Lung (tissue), 12 donors: ENCODE results near the gene IGFN1. TPM values are rescaled to one million over a fixed set of nuclear protein-coding genes. Genes with fewer than 3 reads are reported as not detected.

ENCODE experiments used
- ATAC-seq: fragments of 200-7000 bp; cut with Tn5 transposase; one replicate; pipeline ENCODE4 v1.9.1; 2020; ENCODE audit warnings: moderate number of reproducible peaks; ENCODE audit not compliant: insufficient read depth, low FRiP score
- DNase-seq, 3 donors: peaks; one replicate each; pipeline ENCODE4 v3.0.0-alpha.2; 2013 to 2017
- H3K27ac ChIP-seq, 2 donors: one replicate each; pipeline ENCODE4 v1.5.1; 2013; ENCODE audit warnings: mild to moderate bottlenecking in 2 of 2, moderate library complexity in 2 of 2, control low read depth in 1 of 2, inconsistent platforms in 1 of 2, low read depth in 1 of 2, low read length in 1 of 2
- H3K27me3 ChIP-seq, 3 donors: one replicate each; pipeline ENCODE4 v1.5.1; 2013; ENCODE audit warnings: low read length in 2 of 3; ENCODE audit not compliant: control insufficient read depth in 3 of 3, insufficient read depth in 3 of 3
- H3K36me3 ChIP-seq, 4 donors: one replicate each; pipeline ENCODE4 v1.5.1; 2013; ENCODE audit warnings: low read length in 4 of 4, mild to moderate bottlenecking in 1 of 4, moderate library complexity in 1 of 4; ENCODE audit not compliant: control insufficient read depth in 4 of 4, insufficient read depth in 4 of 4
- H3K4me1 ChIP-seq, 5 donors: one replicate each; pipeline ENCODE4 v1.5.1; 2013; ENCODE audit warnings: low read length in 5 of 5, mild to moderate bottlenecking in 2 of 5, moderate library complexity in 1 of 5; ENCODE audit not compliant: control insufficient read depth in 5 of 5, insufficient read depth in 5 of 5
- H3K4me3 ChIP-seq: one replicate; pipeline ENCODE4 v1.5.1; 2013; ENCODE audit warnings: mild to moderate bottlenecking, control low read depth, moderate library complexity
- H3K9ac ChIP-seq, 2 donors: one replicate each; pipeline ENCODE4 v1.5.1; 2013; ENCODE audit warnings: low read length in 2 of 2, control low read depth in 1 of 2; ENCODE audit not compliant: insufficient read depth in 1 of 2
- H3K9me3 ChIP-seq, 4 donors: one replicate each; pipeline ENCODE4 v1.5.1; 2013; ENCODE audit warnings: low read length in 3 of 4, mild to moderate bottlenecking in 1 of 4, moderate library complexity in 1 of 4; ENCODE audit not compliant: control insufficient read depth in 4 of 4, insufficient read depth in 3 of 4
- WGBS, 2 donors: extraction: QIAGEN DNeasy Blood & Tissue Kit; methylation state at CpG; one replicate each; pipeline ENCODE4 v1.1.7; 2013; 5-methylcytosine and 5-hydroxymethylcytosine counted together
- polyA plus RNA-seq, 2 donors: library from polyadenylated mRNA; stranded (reverse); fragments of 200-250 nt; gene quantifications; one replicate each; pipeline ENCODE4 v1.2.1, GENCODE V29; 2013
- total RNA-seq, 2 donors: library from RNA; depleted of rRNA in 1 of 2; stranded (reverse); fragments of >200 nt in 1 of 2; gene quantifications; one replicate each; pipeline ENCODE4 v1.2.1, GENCODE V29; 2014 to 2021
- TF ChIP-seq, protein P1 (sequence below): IDR thresholded peaks from 2 replicates; pipeline ENCODE4 v1.5.1; 2012; ENCODE audit warnings: mild to moderate bottlenecking; ENCODE audit errors: control extremely low read depth, extremely low read depth
- donor health status: control.
- donor health status: control.
- donor health status: Bipolar disorder and iron deficiency.
- donor health status: healthy.
- donor health status: DM: yes; HTN: yes; CAD: no.

IGFN1 gene
- total and polyA plus RNA-seq, 4 donors: 0.25 to 3.6 (median 1.5) TPM

DNA sequence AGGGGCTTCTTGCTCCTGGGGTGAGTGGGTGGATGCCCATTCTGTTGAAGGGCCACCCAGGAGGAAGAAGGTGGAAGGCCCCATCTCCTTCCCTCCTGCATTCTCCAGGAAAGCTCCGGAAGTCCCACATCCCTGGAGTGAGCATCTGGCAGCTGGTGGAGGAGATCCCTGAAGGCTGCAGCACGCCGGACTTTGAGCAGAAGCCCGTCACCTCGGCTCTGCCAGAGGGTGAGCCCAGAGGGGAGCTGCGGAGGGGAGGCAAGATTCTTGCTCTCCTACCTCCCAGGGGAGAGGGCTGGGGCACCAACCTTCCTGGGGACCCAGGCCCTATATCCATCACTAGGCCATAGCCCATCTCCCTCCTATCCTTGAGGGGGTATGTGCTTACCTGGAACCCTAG lies 3.4 kb downstream of the IGFN1 start:
- Histone ChIP-seq H3K4me1 (peaks cover 0 to 6% (median 0%) of the 10 kb centered on the region in 5 donors), H3K27me3 (peaks cover 0 to 5% (median 0%) of the 10 kb centered on the region in 3 donors), H3K4me3 (no peak overlapping the region), H3K27ac (no peak overlapping the region), H3K9ac (no peak overlapping the region), H3K36me3 (no peaks in the 10 kb centered on the region), H3K9me3 (no peaks in the 10 kb centered on the region)
- no peak for ATAC-seq
- TF ChIP-seq, protein P1, sequence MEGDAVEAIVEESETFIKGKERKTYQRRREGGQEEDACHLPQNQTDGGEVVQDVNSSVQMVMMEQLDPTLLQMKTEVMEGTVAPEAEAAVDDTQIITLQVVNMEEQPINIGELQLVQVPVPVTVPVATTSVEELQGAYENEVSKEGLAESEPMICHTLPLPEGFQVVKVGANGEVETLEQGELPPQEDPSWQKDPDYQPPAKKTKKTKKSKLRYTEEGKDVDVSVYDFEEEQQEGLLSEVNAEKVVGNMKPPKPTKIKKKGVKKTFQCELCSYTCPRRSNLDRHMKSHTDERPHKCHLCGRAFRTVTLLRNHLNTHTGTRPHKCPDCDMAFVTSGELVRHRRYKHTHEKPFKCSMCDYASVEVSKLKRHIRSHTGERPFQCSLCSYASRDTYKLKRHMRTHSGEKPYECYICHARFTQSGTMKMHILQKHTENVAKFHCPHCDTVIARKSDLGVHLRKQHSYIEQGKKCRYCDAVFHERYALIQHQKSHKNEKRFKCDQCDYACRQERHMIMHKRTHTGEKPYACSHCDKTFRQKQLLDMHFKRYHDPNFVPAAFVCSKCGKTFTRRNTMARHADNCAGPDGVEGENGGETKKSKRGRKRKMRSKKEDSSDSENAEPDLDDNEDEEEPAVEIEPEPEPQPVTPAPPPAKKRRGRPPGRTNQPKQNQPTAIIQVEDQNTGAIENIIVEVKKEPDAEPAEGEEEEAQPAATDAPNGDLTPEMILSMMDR: no peak
- 89 to 90% methylated on average over 6 of the region's 6 CpGs for WGBS, 2 donors
- DNase-seq: no peak

DNA sequence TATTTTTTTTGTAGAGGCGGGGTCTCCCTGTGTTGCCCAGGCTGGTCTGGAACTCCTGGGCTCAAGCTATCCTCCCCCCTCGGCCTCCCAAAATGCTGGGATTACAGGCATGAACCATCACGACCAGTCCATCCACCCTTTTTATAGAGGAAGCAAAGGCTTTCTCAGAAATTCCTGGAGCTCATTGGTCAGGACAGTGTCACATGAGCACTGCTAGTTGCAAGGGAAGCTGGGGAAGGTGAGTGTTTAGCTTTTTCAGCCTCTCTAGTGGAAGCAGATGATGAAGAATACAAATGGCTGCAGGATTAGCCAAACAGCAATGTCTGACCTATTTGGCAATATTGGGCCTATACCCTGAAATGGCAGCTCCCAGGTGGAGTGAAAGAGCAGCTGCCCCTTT lies 8.0 kb downstream of the IGFN1 start:
- ATAC-seq (no peak), DNase-seq (no peak)
- WGBS, 2 donors: 89 to 94% methylated on average over 3 of the region's 3 CpGs
- no peaks in the 10 kb centered on the region for H3K9me3 ChIP-seq
- H3K9ac ChIP-seq: no peak overlapping the region
- no peak overlapping the region for H3K27ac ChIP-seq
- TF ChIP-seq, protein P1: no peak
- H3K36me3 ChIP-seq: no peaks in the 10 kb centered on the region
- no peaks in the 10 kb centered on the region for H3K4me1 ChIP-seq
- H3K27me3 ChIP-seq: no peaks in the 10 kb centered on the region
- no peak overlapping the region for H3K4me3 ChIP-seq

DNA sequence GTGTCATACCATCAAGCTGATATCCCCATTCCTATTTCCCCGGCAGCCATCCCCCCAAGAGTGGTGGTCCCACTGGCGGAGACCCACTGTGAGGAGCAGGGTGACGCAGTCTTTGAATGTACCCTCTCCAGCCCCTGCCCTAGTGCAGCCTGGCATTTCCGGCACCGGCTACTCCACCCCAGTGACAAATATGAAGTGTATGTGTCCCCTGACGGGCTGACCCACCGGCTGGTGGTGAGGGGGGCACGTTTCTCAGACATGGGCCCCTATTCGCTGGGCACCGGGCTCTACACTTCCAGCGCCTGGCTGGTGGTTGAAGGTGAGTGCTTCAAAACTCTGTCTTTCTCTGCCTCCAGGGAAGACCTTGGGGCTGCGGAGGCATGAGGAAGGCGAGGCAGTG lies 14.4 kb downstream of the IGFN1 start:
- H3K4me1 ChIP-seq: peaks cover 0 to 3% (median 0%) of the 10 kb centered on the region in 5 donors
- no peak overlapping the region for H3K4me3 ChIP-seq
- H3K9ac ChIP-seq: no peak overlapping the region
- H3K36me3 ChIP-seq: no peaks in the 10 kb centered on the region
- WGBS, 2 donors: 85 to 92% methylated on average over 11 to 13 of the region's 13 CpGs
- no peaks in the 10 kb centered on the region for H3K27me3 ChIP-seq
- no peaks in the 10 kb centered on the region for H3K9me3 ChIP-seq
- DNase-seq: no peak
- TF ChIP-seq, protein P1: no peak
- no peak for ATAC-seq
- no peak overlapping the region for H3K27ac ChIP-seq

DNA sequence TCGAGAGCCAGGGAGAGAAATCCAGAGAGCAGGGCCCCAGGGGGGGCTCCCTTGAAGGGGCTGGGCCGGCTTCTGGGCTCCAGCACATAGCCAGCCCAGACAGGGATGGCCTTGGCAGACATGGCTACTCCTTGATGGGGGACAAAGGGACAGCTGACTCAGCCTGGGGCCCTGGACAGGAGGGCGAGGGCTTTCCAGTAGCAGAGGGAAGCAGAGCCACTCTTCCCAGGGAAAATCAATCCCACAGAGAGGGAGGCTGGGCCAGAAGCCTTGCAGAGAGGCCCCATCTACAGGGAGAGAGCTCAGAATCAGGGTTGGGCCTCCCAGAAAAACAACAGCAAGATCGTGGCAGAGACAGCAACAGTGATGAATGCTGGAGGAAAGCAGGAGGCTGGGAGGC lies 15.6 kb downstream of the IGFN1 start:
- no peak for ATAC-seq
- DNase-seq: peak in 1 of 3 donors; percentile 37
- Histone ChIP-seq H3K4me3 (no peak overlapping the region), H3K36me3 (no peaks in the 10 kb centered on the region), H3K27ac (no peak overlapping the region), H3K4me1 (peaks cover 0 to 3% (median 0%) of the 10 kb centered on the region in 5 donors), H3K27me3 (no peaks in the 10 kb centered on the region), H3K9ac (no peak overlapping the region), H3K9me3 (no peaks in the 10 kb centered on the region)
- 72 to 74% methylated on average over 4 of the region's 4 CpGs for WGBS, 2 donors
- TF ChIP-seq, protein P1: no peak
